IMR-90 (cell line): ENCODE data around the gene PEX26.

Experiments
- CEBPB ChIP-seq: IDR thresholded peaks from 2 replicates; pipeline ENCODE4 v1.6.1; 2012; ENCODE audit warnings: low read depth, low read length, improper control_type of control experiment
- CTCF ChIP-seq: conservative IDR thresholded peaks from 2 replicates; pipeline ENCODE4 v1.5.1; 2012; ENCODE audit warnings: mild to moderate bottlenecking, low read depth, low read length, improper control_type of control experiment
- MXI1 ChIP-seq: IDR thresholded peaks from 2 replicates; pipeline ENCODE4 v1.6.1; 2012; ENCODE audit warnings: low read depth, mild to moderate bottlenecking, low read length, moderate library complexity, borderline replicate concordance
- POLR2A ChIP-seq: IDR thresholded peaks from 2 replicates; pipeline ENCODE4 v1.6.1; 2012; ENCODE audit warnings: mild to moderate bottlenecking, low read depth, low read length
- RAD21 ChIP-seq: IDR thresholded peaks from 2 replicates; pipeline ENCODE4 v1.6.1; 2012; ENCODE audit warnings: low read length, improper control_type of control experiment
- RCOR1 ChIP-seq: IDR thresholded peaks from 2 replicates; pipeline ENCODE4 v1.6.1; 2012; ENCODE audit warnings: mild to moderate bottlenecking, low read length, improper control_type of control experiment; ENCODE audit not compliant: insufficient replicate concordance
- RFX5 ChIP-seq: IDR thresholded peaks from 2 replicates; pipeline ENCODE4 v1.8.0; 2012; ENCODE audit warnings: low read depth, mild to moderate bottlenecking, low read length, moderate library complexity
- SMC3 ChIP-seq: fragments of 150-350 bp; IDR thresholded peaks from 2 replicates; pipeline ENCODE4 v1.6.1; 2016; ENCODE audit warnings: low read depth, mild to moderate bottlenecking, antibody characterized with exemption, low read length, moderate library complexity
- USF2 ChIP-seq: fragments of 150-350 bp; IDR thresholded peaks from 2 replicates; pipeline ENCODE4 v1.6.1; 2017; ENCODE audit warnings: mild to moderate bottlenecking, antibody characterized with exemption, low read length, low read depth

GRCh38 chr22:18066181-18066859, 11.5 kb upstream of the PEX26 start:
- TF ChIP-seq CTCF (no peak), RAD21 (no peak), POLR2A (no peak), RFX5 (no peak), CEBPB (no peak), SMC3 (no peak), MXI1 (no peak), USF2 (no peak), RCOR1 (no peak)
